ENCODE results near the gene TMCO5A.

DNA sequence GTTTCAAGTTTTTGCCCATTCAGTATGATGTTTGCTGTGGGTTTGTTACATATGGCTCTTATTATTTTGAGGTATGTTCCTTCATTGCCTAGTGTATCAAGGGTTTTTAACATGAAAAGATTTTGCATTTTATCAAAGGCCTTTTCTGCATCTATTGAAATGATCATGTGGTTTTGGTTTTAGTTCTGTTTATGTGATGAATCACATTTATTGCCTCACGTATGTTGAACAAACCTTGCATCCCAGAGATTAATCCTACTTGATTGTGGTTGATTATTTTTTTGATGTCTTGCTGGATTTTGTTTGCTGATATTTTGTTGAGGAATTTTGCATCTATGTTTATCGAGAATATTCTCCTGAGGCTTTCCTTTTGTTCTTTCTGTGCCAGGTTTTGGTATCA lies 39.4 kb downstream of the TMCO5A start:
- TF ChIP-seq CTCF (IDR thresholded peaks at IDR 0.05; ENCODE audit: low read length) = no peak
- no peak for TF ChIP-seq EZH2 (optimal IDR thresholded peaks at IDR 0.05; ENCODE audit: low read depth, low read length)
- no peak for TF ChIP-seq EZH2phosphoT487 (IDR thresholded peaks at IDR 0.05; ENCODE audit: low read length)

All from MM.1S (cell line).